TTC549 (cell line): ENCODE measurements around the gene MAPKAPK2.

Experiments used
- FAIRE-seq: peaks from 2 replicates; lab custom pipeline; 2012; peaks lifted over from hg19 to GRCh38; lab: Jason Lieb, UNC

MAPKAPK2 gene

GRCh38 chr1:206722751-206723461 lies 38.2 kb downstream of the MAPKAPK2 start:
- FAIRE-seq = no peak

- FAIRE-seq = no peak
Measured at GRCh38 chr1:206723462-206723804, 38.7 kb downstream of the MAPKAPK2 start.

- no peak for FAIRE-seq
Measured at GRCh38 chr1:206723805-206724472, 39.2 kb downstream of the MAPKAPK2 start.

GRCh38 chr1:206725109-206725963 lies 40.6 kb downstream of the MAPKAPK2 start:
- no peak for FAIRE-seq

- FAIRE-seq = no peak
Measured at GRCh38 chr1:206727981-206728696, 43.4 kb downstream of the MAPKAPK2 start.

GRCh38 chr1:206728697-206728987 lies 43.9 kb downstream of the MAPKAPK2 start:
- FAIRE-seq = no peak

GRCh38 chr1:206729050-206729449 lies 44.3 kb downstream of the MAPKAPK2 start:
- no peak for FAIRE-seq

GRCh38 chr1:206729507-206729906 lies 44.8 kb downstream of the MAPKAPK2 start:
- no peak for FAIRE-seq

- no peak for FAIRE-seq
Measured at GRCh38 chr1:206732508-206732907, 47.8 kb downstream of the MAPKAPK2 start.

- FAIRE-seq = no peak
Measured at GRCh38 chr1:206732992-206733391, 48.3 kb downstream of the MAPKAPK2 start.

GRCh38 chr1:206734499-206735142 lies 49.9 kb downstream of the MAPKAPK2 start:
- FAIRE-seq = no peak

- FAIRE-seq = no peak
Measured at GRCh38 chr1:206735553-206736031, 50.9 kb downstream of the MAPKAPK2 start.

GRCh38 chr1:206736878-206737728 lies 52.4 kb downstream of the MAPKAPK2 start:
- FAIRE-seq = no peak

GRCh38 chr1:206737729-206738201 lies 53.1 kb downstream of the MAPKAPK2 start:
- FAIRE-seq = no peak

- FAIRE-seq = no peak
Measured at GRCh38 chr1:206738370-206739366, 54.0 kb downstream of the MAPKAPK2 start.

- no peak for FAIRE-seq
Measured at GRCh38 chr1:206739411-206740076, 54.8 kb downstream of the MAPKAPK2 start.

- FAIRE-seq = no peak
Measured at GRCh38 chr1:206741142-206741701, 56.5 kb downstream of the MAPKAPK2 start.

GRCh38 chr1:206742719-206743383 lies 58.1 kb downstream of the MAPKAPK2 start:
- no peak for FAIRE-seq
